Esophagus (tissue), 2 donors: Measurements from ENCODE around the gene ASPSCR1. TPM values are rescaled to one million over a fixed set of nuclear protein-coding genes. Genes with fewer than 3 reads are reported as not detected.
"Not testable (repeated sequence)": the region's sequence is repeated elsewhere in the genome, so short reads cannot be mapped to it uniquely, and the experiment has no call there.

Experiments used
- H3K27ac ChIP-seq, 2 donors: one replicate each; pipeline ENCODE4 v1.5.1; 2013; ENCODE audit warnings: low read depth in 2 of 2, mild to moderate bottlenecking in 2 of 2, inconsistent platforms in 1 of 2, low read length in 1 of 2, moderate library complexity in 1 of 2
- H3K27me3 ChIP-seq, 2 donors: one replicate each; pipeline ENCODE4 v1.6.1; 2013; ENCODE audit warnings: low read length in 2 of 2, control low read depth in 1 of 2, mild to moderate bottlenecking in 1 of 2; ENCODE audit not compliant: insufficient read depth in 2 of 2, control insufficient read depth in 1 of 2
- H3K36me3 ChIP-seq, 2 donors: one replicate each; pipeline ENCODE4 v1.6.1; 2013; ENCODE audit warnings: low read length in 1 of 2; ENCODE audit not compliant: control insufficient read depth in 2 of 2, insufficient read depth in 2 of 2
- H3K4me1 ChIP-seq, 2 donors: one replicate each; pipeline ENCODE4 v1.6.1; 2013; ENCODE audit warnings: low read length in 1 of 2; ENCODE audit not compliant: control insufficient read depth in 2 of 2, insufficient read depth in 2 of 2
- H3K4me3 ChIP-seq, 2 donors: one replicate each; pipeline ENCODE4 v1.5.1; 2013; ENCODE audit warnings: low read length in 2 of 2, mild to moderate bottlenecking in 2 of 2, low read depth in 1 of 2, moderate library complexity in 1 of 2
- H3K9me3 ChIP-seq, 2 donors: one replicate each; pipeline ENCODE4 v1.6.1; 2013; ENCODE audit warnings: mild to moderate bottlenecking in 2 of 2, low read depth in 1 of 2, low read length in 1 of 2, moderate library complexity in 1 of 2; ENCODE audit not compliant: control insufficient read depth in 2 of 2, insufficient read depth in 1 of 2
- WGBS, 2 donors: extraction: QIAGEN DNeasy Blood & Tissue Kit; methylation state at CpG; one replicate each; pipeline ENCODE4 v1.1.7; 2013; 5-methylcytosine and 5-hydroxymethylcytosine counted together
- polyA plus RNA-seq, 2 donors: library from polyadenylated mRNA; stranded (reverse); fragments of 200-250 nt; gene quantifications; one replicate each; pipeline ENCODE4 v1.2.3, GENCODE V29; 2013
- donor health status: healthy with polysubstance abuse.
- donor health status: Bipolar disorder and iron deficiency.

Gene ASPSCR1
- polyA plus RNA-seq, 2 donors, result 19.1 to 29.8 TPM

DNA sequence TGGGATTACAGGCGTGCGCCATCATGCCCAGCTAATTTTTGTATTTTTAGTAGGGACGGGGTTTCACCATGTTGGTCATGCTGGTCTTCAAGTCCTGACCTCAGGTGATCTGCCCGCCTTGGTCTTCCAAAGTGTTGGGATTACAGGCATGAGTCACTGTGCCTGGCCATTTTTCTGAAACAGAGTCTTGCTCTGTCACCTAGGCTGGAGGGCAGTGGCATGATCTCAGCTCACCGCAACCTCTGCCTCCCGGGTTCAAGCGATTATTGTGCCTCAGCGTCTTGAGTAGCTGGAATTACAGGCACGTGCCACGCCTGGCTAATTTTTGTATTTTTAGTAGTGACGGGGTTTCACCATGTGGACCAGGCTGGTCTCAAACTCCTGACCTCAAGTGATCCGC, 4.1 kb downstream of the ASPSCR1 start:
- not testable (repeated sequence) for H3K4me3 ChIP-seq, H3K27me3 ChIP-seq, H3K27ac ChIP-seq, H3K9me3 ChIP-seq
- Histone ChIP-seq H3K36me3 (peaks cover 5 to 14% of the 10 kb centered on the region in 2 donors), H3K4me1 (peaks cover 3 to 15% of the 10 kb centered on the region in 2 donors)
- WGBS, 2 donors, result 94% methylated on average over 12 of the region's 12 CpGs

GRCh38 chr17:81983011-81983638, 5.7 kb downstream of the ASPSCR1 start:
- Histone ChIP-seq H3K27ac (no peak overlapping the region), H3K4me1 (peaks cover 3 to 10% of the 10 kb centered on the region in 2 donors), H3K4me3 (no peak overlapping the region), H3K9me3 (no peaks in the 10 kb centered on the region), H3K36me3 (peaks cover 5 to 19% of the 10 kb centered on the region in 2 donors), H3K27me3 (no peaks in the 10 kb centered on the region)
- 84 to 89% methylated on average over 35 of the region's 35 CpGs for WGBS, 2 donors

DNA sequence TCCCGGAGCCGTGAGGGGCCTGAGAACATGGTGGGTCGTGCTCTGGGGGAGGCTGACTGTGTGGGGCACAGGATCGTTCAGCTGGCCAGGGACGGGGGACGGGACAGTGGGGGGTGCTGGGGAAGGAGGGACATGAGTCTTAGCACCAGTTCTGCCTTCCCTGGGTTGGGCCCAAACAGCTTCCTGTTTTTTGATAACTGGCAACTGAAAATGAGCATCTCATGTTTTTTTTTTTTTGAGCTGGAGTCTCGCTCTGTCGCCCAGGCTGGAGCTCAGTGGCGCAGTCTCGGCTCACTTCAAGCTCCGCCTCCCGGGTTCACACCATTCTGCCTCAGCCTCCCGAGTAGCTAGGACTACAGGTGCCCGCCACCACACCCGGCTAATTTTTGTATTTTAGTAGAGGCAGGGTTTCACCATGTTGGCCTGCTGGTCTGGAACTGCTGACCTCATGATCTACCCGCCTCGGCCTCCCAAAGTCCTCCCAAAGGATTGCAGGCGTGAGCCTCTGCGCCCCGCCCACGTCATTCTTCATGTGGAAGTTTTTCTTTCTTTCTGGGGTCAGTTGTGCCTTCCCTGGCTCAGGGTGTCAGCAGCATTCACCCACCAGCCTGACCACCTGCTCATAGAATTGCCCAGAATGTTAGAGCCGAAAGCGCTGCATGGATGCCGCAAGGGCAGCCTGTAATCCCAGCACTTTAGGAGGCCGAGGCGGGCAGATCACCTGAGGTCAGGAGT, 6.4 kb downstream of the ASPSCR1 start:
- Histone ChIP-seq H3K36me3 (peaks cover 5 to 19% of the 10 kb centered on the region in 2 donors), H3K27ac (no peak overlapping the region), H3K4me3 (no peak overlapping the region), H3K9me3 (no peaks in the 10 kb centered on the region), H3K27me3 (no peaks in the 10 kb centered on the region), H3K4me1 (peaks cover 0 to 6% of the 10 kb centered on the region in 2 donors)
- WGBS, 2 donors, result 95% methylated on average over 26 of the region's 26 CpGs

- peaks cover 8 to 19% of the 10 kb centered on the region in 2 donors for H3K36me3 ChIP-seq
- 87 to 90% methylated on average over 21 of the region's 21 CpGs for WGBS, 2 donors
These were observed 7.5 kb downstream of the ASPSCR1 start for GRCh38 chr17:81984773-81985410.

DNA sequence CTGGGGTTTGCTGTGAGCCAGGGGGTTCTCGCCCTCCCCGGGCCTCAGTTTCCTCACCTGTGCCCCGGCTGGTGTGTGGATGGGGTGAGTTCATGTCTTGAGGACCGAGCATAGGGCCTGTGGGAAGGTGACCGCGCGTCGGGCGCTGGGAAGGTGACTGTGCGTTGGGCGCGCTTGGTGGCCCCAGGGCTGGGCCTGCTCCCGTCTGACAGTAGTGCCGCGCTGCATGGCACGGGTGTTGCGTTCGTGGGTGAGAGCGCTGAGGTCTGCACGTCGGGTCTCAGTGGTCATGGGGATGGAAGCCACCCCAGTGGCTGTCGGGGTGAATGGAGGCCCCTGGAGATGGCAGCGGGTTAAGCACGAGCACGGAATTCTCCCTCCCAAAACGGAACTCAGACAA, 9.2 kb downstream of the ASPSCR1 start:
- Histone ChIP-seq H3K4me1 (peaks cover 0 to 13% of the 10 kb centered on the region in 2 donors), H3K4me3 (no peak overlapping the region), H3K9me3 (no peaks in the 10 kb centered on the region), H3K27ac (no peak overlapping the region), H3K36me3 (peaks cover 8 to 19% of the 10 kb centered on the region in 2 donors), H3K27me3 (no peaks in the 10 kb centered on the region)
- WGBS, 2 donors, result 95 to 96% methylated on average over 26 of the region's 26 CpGs

More at GRCh38 chr17:81984773-81985410, 7.5 kb downstream of the ASPSCR1 start:
- H3K4me3 ChIP-seq, result no peak overlapping the region
- H3K9me3 ChIP-seq, result no peaks in the 10 kb centered on the region
- H3K27me3 ChIP-seq, result no peaks in the 10 kb centered on the region
- no peak overlapping the region for H3K27ac ChIP-seq
- peaks cover 0 to 4% of the 10 kb centered on the region in 2 donors for H3K4me1 ChIP-seq

DNA sequence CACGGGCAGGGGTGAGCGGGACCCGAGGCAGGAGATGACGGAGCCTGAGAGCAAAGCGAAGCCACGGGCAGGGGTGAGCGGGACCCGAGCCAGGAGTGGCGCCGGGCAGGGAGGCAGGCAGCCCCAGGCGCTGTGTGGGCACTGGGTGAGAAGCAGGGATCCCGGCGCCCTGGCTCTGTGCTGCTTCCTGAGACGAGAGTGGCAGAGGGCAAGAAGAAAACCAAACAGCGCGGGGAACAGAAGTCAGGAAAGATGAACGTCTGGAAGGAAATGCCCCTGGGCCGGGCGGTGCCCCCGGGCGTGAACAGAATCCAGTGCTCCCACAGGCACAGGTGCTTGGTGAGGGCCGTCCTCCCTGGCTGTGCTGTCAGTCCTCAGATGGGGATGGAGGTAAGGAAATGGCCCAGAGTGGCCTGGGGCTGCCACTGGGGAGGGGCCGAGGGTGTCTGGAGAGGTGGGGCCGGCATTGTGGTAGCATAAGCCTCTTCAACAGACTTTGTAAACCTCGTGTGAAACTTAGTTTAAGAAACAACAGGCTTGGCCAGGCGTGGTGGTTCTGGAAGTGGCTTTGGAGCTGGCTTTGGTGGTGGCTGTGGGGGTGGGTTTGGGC, 9.8 kb downstream of the ASPSCR1 start:
- Histone ChIP-seq H3K9me3 (no peaks in the 10 kb centered on the region), H3K4me1 (peaks cover 4 to 16% of the 10 kb centered on the region in 2 donors), H3K27me3 (no peaks in the 10 kb centered on the region), H3K4me3 (no peak overlapping the region), H3K27ac (no peak overlapping the region), H3K36me3 (peaks cover 8 to 19% of the 10 kb centered on the region in 2 donors)
- 79 to 81% methylated on average over 26 of the region's 26 CpGs for WGBS, 2 donors

GRCh38 chr17:81990836-81991683, 13.6 kb downstream of the ASPSCR1 start:
- Histone ChIP-seq H3K27ac (peak overlapping the region; percentile 78 to 83), H3K4me1 (peaks cover 6 to 23% of the 10 kb centered on the region in 2 donors), H3K36me3 (peaks cover 3 to 15% of the 10 kb centered on the region in 2 donors), H3K27me3 (no peaks in the 10 kb centered on the region), H3K4me3 (no peak overlapping the region), H3K9me3 (no peaks in the 10 kb centered on the region)
- WGBS, 2 donors, result 56 to 61% methylated on average over 25 of the region's 25 CpGs

GRCh38 chr17:81991684-81992305, 14.4 kb downstream of the ASPSCR1 start:
- Histone ChIP-seq H3K27ac (peak overlapping the region; percentile 83), H3K36me3 (peaks cover 3 to 11% of the 10 kb centered on the region in 2 donors), H3K4me3 (no peak overlapping the region), H3K9me3 (no peaks in the 10 kb centered on the region), H3K4me1 (peaks cover 6 to 23% of the 10 kb centered on the region in 2 donors), H3K27me3 (no peaks in the 10 kb centered on the region)
- WGBS, 2 donors, result 27 to 31% methylated on average over 31 of the region's 31 CpGs
